ENCODE data around the gene ALK. TPM values are rescaled to one million over a fixed set of nuclear protein-coding genes. Genes with fewer than 3 reads are reported as not detected.

The ALK gene
- total and polyA plus RNA-seq, 2 experiments from 2014 or later = 0.35 TPM; not detected in 1

DNA sequence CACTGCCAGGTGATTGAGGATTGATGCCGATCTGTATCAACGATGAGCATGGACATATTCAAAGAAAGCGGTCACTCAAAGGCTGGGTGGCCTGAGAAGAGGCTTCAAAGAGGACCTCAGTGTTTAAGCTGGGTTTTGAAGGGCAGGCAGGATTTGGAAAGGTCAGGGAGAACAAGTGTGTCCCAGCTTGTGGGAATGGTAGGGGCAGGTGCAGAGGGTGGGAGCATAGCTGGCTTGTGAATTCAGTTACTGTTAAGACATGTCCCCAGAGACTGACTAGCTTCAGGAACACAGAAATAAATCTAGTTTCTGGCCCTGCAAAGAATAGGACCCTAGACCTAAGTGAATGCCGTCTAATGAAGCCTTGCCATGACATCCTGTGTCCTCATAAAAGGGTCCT is 442.7 kb downstream of the ALK start:
- Histone ChIP-seq H3K9me2 (ENCODE audit: insufficient read depth) (0 out of 2 replicates have a peak, but pooled peaks cover 5% of the 10 kb centered on the region), H3K27me3 (ENCODE audit: insufficient read depth) (no peaks in the 10 kb centered on the region), H3K27ac (ENCODE audit: low read depth) (no peak overlapping the region), H3K4me3 (no peak overlapping the region), H2AFZ (no peak overlapping the region), H3K79me2 (replicated peaks; ENCODE audit: insufficient read depth) (no peaks in the 10 kb centered on the region), H3K4me2 (no peak overlapping the region), H3K4me1 (ENCODE audit: insufficient read depth) (no peaks in the 10 kb centered on the region), H3F3A (replicated peaks; ENCODE audit: low read depth) (no peaks in the 10 kb centered on the region), H4K20me1 (replicated peaks; ENCODE audit: insufficient read depth) (no peaks in the 10 kb centered on the region), H3K36me3 (ENCODE audit: insufficient read depth) (no peaks in the 10 kb centered on the region)
- Mint-ChIP-seq H3K27me3 (ENCODE audit: insufficient read depth, low read depth, poor library complexity) (peaks cover 4% of the 10 kb centered on the region), H3K27ac (no peak overlapping the region), H3K4me3 (no peak overlapping the region), H3K9me3 (peaks cover under 1% of the 10 kb centered on the region; the same call in 1 of the 3 replicates), H3K4me1 (no peaks in the 10 kb centered on the region), H3K36me3 (ENCODE audit: low read depth) (no peaks in the 10 kb centered on the region; the same call in 1 of the 3 replicates)
- no peak for ATAC-seq
- DNase-seq (ENCODE audit: low spot score) = no peak
- TF ChIP-seq EZH2phosphoT487 (IDR thresholded peaks at IDR 0.05; ENCODE audit: unreplicated experiment) = no peak
- TF ChIP-seq ZNF114 (CRISPR knock-in tag; IDR thresholded peaks at IDR 0.05) = no peak
- TF ChIP-seq EZH2 (IDR thresholded peaks at IDR 0.05; ENCODE audit: low read depth, unreplicated experiment) = no peak

DNA sequence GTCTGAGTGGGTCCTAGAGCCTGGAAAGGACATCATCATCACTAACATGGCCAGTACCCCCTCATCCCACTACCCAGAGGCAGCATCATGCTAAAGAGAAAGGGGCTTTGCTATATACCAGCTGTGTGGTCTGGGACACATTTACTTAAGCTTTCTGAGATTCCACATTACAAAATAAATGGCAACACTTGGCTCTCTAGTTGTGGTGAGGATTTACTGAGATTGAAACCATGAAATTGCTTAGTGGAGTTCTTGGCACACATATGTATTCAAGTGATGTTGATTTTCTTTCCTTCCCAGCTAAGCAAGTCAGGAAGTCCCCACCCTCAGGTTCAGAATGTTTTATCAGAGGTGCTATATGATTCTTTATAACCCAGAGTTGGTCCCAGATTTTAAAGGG is 444.2 kb downstream of the ALK start:
- H3K4me3 Mint-ChIP-seq = no peak overlapping the region
- TF ChIP-seq, protein P1, sequence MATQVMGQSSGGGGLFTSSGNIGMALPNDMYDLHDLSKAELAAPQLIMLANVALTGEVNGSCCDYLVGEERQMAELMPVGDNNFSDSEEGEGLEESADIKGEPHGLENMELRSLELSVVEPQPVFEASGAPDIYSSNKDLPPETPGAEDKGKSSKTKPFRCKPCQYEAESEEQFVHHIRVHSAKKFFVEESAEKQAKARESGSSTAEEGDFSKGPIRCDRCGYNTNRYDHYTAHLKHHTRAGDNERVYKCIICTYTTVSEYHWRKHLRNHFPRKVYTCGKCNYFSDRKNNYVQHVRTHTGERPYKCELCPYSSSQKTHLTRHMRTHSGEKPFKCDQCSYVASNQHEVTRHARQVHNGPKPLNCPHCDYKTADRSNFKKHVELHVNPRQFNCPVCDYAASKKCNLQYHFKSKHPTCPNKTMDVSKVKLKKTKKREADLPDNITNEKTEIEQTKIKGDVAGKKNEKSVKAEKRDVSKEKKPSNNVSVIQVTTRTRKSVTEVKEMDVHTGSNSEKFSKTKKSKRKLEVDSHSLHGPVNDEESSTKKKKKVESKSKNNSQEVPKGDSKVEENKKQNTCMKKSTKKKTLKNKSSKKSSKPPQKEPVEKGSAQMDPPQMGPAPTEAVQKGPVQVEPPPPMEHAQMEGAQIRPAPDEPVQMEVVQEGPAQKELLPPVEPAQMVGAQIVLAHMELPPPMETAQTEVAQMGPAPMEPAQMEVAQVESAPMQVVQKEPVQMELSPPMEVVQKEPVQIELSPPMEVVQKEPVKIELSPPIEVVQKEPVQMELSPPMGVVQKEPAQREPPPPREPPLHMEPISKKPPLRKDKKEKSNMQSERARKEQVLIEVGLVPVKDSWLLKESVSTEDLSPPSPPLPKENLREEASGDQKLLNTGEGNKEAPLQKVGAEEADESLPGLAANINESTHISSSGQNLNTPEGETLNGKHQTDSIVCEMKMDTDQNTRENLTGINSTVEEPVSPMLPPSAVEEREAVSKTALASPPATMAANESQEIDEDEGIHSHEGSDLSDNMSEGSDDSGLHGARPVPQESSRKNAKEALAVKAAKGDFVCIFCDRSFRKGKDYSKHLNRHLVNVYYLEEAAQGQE (IDR thresholded peaks at IDR 0.05; ENCODE audit: unreplicated experiment) = no peak
- TF ChIP-seq EZH2phosphoT487 (IDR thresholded peaks at IDR 0.05; ENCODE audit: unreplicated experiment) (no peak), ZNF114 (CRISPR knock-in tag; IDR thresholded peaks at IDR 0.05) (no peak), POLR2AphosphoS5 (IDR thresholded peaks at IDR 0.05; ENCODE audit: low read depth) (no peak), CREB1 (CRISPR knock-in tag; IDR thresholded peaks at IDR 0.05; ENCODE audit: low read depth) (no peak), JUNB (IDR thresholded peaks at IDR 0.05; ENCODE audit: unreplicated experiment) (no peak), ZNF331 (CRISPR knock-in tag; IDR thresholded peaks at IDR 0.05; ENCODE audit: low read depth) (no peak), EZH2 (IDR thresholded peaks at IDR 0.05; ENCODE audit: low read depth, unreplicated experiment) (no peak), STAT1 (IDR thresholded peaks at IDR 0.05; ENCODE audit: unreplicated experiment) (no peak)
- TF ChIP-seq, protein P2, sequence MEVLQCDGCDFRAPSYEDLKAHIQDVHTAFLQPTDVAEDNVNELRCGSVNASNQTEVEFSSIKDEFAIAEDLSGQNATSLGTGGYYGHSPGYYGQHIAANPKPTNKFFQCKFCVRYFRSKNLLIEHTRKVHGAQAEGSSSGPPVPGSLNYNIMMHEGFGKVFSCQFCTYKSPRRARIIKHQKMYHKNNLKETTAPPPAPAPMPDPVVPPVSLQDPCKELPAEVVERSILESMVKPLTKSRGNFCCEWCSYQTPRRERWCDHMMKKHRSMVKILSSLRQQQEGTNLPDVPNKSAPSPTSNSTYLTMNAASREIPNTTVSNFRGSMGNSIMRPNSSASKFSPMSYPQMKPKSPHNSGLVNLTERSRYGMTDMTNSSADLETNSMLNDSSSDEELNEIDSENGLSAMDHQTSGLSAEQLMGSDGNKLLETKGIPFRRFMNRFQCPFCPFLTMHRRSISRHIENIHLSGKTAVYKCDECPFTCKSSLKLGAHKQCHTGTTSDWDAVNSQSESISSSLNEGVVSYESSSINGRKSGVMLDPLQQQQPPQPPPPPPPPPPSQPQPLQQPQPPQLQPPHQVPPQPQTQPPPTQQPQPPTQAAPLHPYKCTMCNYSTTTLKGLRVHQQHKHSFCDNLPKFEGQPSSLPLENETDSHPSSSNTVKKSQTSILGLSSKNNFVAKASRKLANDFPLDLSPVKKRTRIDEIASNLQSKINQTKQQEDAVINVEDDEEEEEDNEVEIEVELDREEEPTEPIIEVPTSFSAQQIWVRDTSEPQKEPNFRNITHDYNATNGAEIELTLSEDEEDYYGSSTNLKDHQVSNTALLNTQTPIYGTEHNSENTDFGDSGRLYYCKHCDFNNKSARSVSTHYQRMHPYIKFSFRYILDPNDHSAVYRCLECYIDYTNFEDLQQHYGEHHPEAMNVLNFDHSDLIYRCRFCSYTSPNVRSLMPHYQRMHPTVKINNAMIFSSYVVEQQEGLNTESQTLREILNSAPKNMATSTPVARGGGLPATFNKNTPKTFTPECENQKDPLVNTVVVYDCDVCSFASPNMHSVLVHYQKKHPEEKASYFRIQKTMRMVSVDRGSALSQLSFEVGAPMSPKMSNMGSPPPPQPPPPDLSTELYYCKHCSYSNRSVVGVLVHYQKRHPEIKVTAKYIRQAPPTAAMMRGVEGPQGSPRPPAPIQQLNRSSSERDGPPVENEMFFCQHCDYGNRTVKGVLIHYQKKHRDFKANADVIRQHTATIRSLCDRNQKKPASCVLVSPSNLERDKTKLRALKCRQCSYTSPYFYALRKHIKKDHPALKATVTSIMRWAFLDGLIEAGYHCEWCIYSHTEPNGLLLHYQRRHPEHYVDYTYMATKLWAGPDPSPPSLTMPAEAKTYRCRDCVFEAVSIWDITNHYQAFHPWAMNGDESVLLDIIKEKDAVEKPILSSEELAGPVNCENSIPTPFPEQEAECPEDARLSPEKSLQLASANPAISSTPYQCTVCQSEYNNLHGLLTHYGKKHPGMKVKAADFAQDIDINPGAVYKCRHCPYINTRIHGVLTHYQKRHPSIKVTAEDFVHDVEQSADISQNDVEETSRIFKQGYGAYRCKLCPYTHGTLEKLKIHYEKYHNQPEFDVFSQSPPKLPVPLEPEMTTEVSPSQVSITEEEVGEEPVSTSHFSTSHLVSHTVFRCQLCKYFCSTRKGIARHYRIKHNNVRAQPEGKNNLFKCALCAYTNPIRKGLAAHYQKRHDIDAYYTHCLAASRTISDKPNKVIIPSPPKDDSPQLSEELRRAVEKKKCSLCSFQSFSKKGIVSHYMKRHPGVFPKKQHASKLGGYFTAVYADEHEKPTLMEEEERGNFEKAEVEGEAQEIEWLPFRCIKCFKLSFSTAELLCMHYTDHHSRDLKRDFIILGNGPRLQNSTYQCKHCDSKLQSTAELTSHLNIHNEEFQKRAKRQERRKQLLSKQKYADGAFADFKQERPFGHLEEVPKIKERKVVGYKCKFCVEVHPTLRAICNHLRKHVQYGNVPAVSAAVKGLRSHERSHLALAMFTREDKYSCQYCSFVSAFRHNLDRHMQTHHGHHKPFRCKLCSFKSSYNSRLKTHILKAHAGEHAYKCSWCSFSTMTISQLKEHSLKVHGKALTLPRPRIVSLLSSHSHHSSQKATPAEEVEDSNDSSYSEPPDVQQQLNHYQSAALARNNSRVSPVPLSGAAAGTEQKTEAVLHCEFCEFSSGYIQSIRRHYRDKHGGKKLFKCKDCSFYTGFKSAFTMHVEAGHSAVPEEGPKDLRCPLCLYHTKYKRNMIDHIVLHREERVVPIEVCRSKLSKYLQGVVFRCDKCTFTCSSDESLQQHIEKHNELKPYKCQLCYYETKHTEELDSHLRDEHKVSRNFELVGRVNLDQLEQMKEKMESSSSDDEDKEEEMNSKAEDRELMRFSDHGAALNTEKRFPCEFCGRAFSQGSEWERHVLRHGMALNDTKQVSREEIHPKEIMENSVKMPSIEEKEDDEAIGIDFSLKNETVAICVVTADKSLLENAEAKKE (CRISPR knock-in tag; IDR thresholded peaks at IDR 0.05) = no peak
- TF ChIP-seq, protein P3, sequence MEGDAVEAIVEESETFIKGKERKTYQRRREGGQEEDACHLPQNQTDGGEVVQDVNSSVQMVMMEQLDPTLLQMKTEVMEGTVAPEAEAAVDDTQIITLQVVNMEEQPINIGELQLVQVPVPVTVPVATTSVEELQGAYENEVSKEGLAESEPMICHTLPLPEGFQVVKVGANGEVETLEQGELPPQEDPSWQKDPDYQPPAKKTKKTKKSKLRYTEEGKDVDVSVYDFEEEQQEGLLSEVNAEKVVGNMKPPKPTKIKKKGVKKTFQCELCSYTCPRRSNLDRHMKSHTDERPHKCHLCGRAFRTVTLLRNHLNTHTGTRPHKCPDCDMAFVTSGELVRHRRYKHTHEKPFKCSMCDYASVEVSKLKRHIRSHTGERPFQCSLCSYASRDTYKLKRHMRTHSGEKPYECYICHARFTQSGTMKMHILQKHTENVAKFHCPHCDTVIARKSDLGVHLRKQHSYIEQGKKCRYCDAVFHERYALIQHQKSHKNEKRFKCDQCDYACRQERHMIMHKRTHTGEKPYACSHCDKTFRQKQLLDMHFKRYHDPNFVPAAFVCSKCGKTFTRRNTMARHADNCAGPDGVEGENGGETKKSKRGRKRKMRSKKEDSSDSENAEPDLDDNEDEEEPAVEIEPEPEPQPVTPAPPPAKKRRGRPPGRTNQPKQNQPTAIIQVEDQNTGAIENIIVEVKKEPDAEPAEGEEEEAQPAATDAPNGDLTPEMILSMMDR (conservative IDR thresholded peaks at IDR 0.05; ENCODE audit: low read depth in 2 of 2) = no peak

More for the DNA sequence above, 444.2 kb downstream of the ALK start:
- Mint-ChIP-seq H3K4me1 (no peaks in the 10 kb centered on the region), H3K27ac (no peak overlapping the region), H3K27me3 (ENCODE audit: insufficient read depth, low read depth, poor library complexity) (peaks cover under 1% of the 10 kb centered on the region), H3K9me3 (peaks cover 3% of the 10 kb centered on the region; the same call in 1 of the 3 replicates), H3K36me3 (ENCODE audit: low read depth) (no peaks in the 10 kb centered on the region; the same call in 1 of the 3 replicates)
- Histone ChIP-seq H3F3A (replicated peaks; ENCODE audit: low read depth) (no peaks in the 10 kb centered on the region), H4K20me1 (replicated peaks; ENCODE audit: insufficient read depth) (no peaks in the 10 kb centered on the region), H3K27me3 (ENCODE audit: insufficient read depth) (no peaks in the 10 kb centered on the region), H3K4me3 (no peak overlapping the region), H2AFZ (no peak overlapping the region), H3K36me3 (ENCODE audit: insufficient read depth) (no peaks in the 10 kb centered on the region), H3K4me1 (ENCODE audit: insufficient read depth) (no peaks in the 10 kb centered on the region), H3K9me2 (ENCODE audit: insufficient read depth) (0 out of 2 replicates have a peak, but pooled peaks cover 5% of the 10 kb centered on the region), H3K79me2 (replicated peaks; ENCODE audit: insufficient read depth) (no peaks in the 10 kb centered on the region), H3K27ac (ENCODE audit: low read depth) (no peak overlapping the region), H3K4me2 (no peak overlapping the region)
- DNase-seq (ENCODE audit: low spot score) (no peak), ATAC-seq (no peak)
